GM18499 (cell line): ENCODE measurements around the gene ERVK3-1.
"Not testable (repeated sequence)": the region's sequence is repeated elsewhere in the genome, so short reads cannot be mapped to it uniquely, and the experiment has no call there.

Experiments used
- ATAC-seq: cut with Tn5 transposase; IDR thresholded peaks from one replicate; pipeline ENCODE4 v1.9.1; 2021; ENCODE audit warnings: moderate number of reproducible peaks; ENCODE audit not compliant: insufficient read depth, unreplicated experiment

Gene ERVK3-1

GRCh38 chr19:58304255-58304654 is 922 bp upstream of the ERVK3-1 start:
- ATAC-seq: no peak

DNA sequence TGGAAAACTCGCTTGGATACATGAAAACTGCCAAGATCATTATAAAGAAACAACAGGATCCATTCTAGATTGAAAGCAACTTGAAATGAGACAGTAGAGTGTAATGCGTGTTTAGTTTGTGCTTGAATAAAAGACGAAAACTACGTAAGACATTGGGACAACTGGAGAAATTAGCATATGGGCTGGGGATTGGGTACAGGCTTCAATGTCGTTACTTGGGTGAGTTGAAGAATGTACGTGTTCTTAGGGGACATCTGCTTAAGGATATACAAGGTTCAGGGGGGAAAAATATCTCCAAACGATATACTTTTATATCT is 471 bp upstream of the ERVK3-1 start:
- no peak for ATAC-seq

- ATAC-seq: no peak
Observed at GRCh38 chr19:58305932-58306323, 751 bp downstream of the ERVK3-1 start.

GRCh38 chr19:58307736-58308135 is 2.6 kb downstream of the ERVK3-1 start:
- no peak for ATAC-seq

DNA sequence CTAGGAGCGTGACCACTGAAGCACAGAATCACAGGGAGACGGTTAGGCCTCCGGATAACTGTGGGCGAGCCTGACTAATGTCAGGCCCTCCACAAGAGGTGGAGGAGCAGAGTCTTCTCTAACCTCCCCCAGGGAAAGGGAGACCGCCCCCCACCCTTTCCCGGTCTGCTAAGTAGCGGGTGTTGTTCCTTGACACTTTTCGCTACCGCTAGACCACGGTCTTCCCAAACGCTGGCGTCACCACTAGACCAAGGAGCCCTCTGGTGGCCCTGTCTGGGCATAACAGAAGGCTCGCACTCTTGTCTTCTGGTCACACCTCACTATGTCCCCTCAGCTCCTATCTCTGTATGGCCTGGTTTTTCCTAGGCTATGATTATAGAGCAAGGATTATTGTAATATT is 5.5 kb downstream of the ERVK3-1 start:
- not testable (repeated sequence) for ATAC-seq

DNA sequence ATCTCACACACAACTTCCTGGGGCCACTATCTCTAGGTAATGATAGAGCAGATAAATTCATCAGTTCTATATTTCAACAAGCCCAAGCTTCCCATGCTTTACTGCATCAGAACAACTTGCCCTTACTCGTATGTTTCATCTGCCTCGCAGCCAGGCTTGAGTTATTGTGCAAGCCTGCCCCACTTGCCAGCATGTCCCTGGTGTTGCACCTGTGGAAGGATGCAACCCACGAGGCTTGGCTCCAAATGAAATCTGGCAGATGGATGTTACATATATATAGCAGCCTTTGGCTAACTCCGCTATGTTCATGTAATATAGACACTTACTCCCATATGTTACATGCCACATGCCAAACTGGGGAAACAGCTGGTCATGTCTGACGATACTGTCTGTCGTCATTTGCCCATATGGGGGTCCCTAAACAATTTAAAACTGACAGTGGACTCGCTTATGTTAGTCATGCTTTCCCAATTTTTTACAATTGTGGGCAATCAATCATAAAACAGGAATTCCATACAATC is 6.2 kb downstream of the ERVK3-1 start:
- no peak for ATAC-seq

DNA sequence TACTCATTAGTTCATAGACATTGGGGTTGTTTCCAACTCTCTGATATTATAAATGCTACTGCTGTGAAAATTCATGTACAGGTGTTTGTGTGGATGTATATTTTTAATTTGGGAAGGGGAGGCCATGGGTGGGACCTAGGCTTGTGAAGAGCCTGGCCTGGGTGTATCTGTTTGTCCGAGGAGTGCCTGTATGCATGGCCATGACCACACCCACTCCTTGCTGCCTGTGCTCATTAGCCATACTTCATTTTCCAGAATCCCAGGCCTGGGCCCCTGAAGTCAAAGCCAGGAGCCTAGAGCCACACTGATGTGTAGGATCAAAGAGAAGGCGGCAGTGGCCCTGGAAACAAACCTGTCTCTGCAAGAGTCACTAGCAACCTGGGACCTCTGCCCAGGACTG is 10.4 kb downstream of the ERVK3-1 start:
- no peak for ATAC-seq

DNA sequence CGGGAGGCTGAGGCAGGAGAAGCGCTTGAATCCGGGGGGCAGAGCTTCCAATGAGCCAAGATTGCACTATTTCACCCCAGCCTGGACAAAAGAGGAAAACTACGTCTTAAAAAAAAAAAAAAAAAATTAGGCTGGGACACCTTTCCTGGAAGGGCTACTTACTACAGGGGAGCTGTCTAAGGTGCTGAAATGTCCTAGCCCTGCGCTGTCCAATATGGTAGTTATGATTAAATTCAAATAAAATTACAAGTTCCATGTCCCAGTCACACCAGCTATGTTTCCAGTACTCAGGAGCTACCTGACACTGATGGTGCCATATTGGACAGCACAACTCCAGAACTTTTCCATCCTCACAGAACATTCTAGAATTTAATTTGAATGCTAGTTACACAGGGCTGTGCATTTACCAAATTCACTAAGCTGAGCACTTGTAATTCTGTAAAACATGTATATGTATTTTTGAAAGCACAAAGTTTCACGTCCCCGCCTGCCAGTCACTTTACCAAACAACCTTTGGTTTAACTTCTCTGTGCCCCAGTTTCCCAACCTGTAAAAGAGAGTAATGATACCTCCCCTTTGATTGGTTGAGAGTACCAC is 12.4 kb downstream of the ERVK3-1 start:
- no peak for ATAC-seq

DNA sequence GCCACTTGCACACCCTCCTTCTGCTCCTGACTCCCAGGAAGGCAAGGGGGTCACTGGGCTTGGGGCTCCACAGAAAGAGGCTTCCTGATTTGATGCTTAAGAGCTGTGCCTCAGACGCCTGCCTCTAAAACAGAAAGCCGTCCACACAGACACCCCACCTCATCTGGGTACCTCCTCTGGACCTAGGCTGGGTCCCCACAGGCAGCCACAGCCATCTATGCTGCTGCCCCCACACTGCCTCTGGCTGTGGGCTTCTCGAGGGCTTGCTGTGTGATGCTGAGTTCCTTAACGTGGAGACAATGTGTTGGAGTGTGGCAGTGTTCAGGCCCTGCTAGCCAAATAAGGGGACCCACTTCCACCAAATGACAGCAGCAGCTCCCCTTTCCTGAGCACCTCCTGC is 13.1 kb downstream of the ERVK3-1 start:
- ATAC-seq: no peak

GRCh38 chr19:58319241-58319640 is 14.1 kb downstream of the ERVK3-1 start:
- no peak for ATAC-seq

GRCh38 chr19:58325311-58326022 is 20.3 kb downstream of the ERVK3-1 start:
- ATAC-seq: no peak

DNA sequence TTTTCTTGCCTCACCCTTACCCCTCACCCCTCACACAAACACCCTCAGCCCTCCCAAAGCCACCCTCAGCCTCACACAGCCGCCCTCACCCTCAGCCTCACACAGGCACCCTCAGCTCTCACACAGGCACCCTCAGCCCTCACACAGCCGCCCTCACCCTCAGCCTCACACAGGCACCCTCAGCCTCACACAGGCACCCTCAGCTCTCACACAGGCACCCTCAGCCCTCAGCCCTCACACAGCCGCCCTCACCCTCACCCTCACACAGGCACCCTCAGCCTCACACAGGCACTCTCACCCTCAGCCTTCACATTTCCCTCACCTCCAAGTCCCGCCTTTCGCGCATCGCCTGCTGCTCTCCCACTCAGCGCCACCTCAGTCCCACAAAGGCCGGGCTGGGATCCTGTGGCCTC is 21.3 kb downstream of the ERVK3-1 start:
- no peak for ATAC-seq

DNA sequence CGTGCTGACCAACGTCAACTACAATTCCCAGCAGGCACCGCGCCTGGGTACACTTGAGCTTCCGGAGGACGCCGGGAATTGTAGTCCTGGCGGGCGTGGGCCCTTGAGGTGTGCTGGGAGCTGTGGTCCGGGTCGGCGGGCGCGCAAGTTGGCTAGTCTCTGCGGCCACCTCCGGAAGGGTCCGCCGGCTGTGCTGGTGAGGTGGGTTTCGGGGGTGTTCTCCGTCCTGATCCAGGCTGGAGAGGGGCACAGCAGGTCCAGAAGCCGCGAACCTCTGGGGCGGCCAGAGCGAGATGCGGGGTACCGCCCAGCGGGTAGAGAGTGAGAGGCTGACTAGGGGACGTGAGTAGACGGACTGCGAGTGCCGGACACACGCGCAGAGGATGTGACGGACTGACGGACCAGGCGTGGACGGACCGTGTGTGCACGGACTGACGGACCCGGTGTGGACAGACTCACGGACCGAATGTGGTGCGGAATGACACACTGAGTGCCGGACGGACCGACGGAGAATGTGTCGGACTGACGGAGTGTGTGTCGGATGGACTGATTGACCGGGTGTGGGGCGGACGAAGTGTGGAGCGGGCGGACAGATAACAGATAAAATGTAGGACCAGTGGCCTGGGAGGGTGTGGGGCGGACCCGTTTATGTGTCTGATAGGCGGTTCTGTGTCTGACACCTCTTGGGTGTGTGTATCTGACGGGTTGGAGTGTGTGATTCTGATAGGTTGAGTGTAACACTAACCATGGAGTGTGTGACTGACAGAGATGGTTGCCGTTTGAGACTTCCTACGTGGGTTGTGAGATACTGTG is 21.9 kb downstream of the ERVK3-1 start, which contains the start of gene ZSCAN22:
Gene ZSCAN22, plus strand, starts transcription at position 81 of the 813 bp plus-strand sequence. CDS start 7,809 bp downstream, outside the sequence.
- ATAC-seq: peak; percentile 59

- ATAC-seq: no peak
Observed at GRCh38 chr19:58328999-58329398, 23.8 kb downstream of the ERVK3-1 start.

- ATAC-seq: no peak
Observed at GRCh38 chr19:58330458-58330857, 25.3 kb downstream of the ERVK3-1 start.

DNA sequence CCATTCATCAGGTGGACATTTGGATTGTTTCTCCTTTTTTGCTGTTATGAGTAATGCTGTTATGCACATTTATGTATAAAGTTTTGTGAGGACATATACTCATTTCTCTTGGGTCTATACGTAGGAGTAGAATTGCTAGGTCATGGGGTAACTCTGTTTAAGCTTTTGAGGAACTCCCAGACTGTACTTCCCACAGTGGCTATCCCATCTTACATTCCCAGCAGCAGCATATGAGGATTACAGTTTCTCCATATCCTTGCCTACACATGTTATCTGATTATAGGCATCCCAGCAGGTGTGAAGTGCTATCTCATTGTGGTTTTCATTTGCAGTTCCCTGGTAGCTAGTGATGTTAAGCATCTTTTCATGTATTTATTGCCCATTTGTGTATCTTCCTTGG is 27.5 kb downstream of the ERVK3-1 start:
- no peak for ATAC-seq

GRCh38 chr19:58334691-58335249 is 29.6 kb downstream of the ERVK3-1 start:
- ATAC-seq: no peak

GRCh38 chr19:58335630-58336029 is 30.5 kb downstream of the ERVK3-1 start:
- no peak for ATAC-seq

DNA sequence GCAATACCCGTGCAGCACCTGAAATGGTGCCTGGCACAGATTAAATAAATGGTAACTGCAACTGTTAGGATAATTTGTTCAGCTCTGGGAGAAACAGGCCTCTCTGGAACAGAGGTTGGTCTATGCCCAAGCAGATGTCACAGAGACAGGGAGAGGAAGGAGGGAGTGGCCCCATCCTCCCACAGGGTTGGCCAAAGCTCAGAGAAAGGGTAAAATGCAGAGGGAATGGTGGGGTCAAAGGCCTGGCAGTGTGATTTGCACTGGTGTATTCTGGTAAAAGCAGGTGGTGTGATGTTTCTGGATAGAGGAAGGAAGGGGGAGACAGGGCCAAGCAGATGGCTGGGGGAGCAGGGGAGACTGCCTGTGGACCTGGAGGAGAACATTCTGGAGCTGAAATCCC is 31.0 kb downstream of the ERVK3-1 start:
- no peak for ATAC-seq

GRCh38 chr19:58336820-58337219 is 31.6 kb downstream of the ERVK3-1 start:
- no peak for ATAC-seq

DNA sequence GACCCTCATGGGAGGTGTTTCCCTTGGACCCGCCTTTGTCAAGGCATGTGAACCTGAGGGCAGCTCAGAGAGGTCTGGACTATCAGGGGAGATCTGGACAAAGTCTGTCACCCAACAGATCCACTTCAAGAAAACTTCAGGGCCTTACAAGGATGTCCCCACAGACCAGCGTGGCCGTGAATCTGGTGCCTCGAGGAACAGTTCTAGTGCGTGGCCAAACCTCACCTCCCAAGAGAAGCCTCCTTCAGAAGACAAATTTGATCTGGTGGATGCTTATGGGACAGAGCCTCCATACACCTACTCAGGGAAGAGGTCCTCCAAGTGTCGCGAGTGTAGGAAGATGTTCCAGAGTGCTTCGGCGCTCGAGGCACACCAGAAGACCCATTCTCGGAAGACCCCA is 33.2 kb downstream of the ERVK3-1 start:
- no peak for ATAC-seq
